Measurements from ENCODE around the gene UQCRC1. TPM values are rescaled to one million over a fixed set of nuclear protein-coding genes. Genes with fewer than 3 reads are reported as not detected.
A peak's percentile ranks its signal among the peaks of the same experiment; 100 is the strongest.

Gene UQCRC1
- total RNA-seq, 1 experiment from 2014 or later = 323 TPM

DNA sequence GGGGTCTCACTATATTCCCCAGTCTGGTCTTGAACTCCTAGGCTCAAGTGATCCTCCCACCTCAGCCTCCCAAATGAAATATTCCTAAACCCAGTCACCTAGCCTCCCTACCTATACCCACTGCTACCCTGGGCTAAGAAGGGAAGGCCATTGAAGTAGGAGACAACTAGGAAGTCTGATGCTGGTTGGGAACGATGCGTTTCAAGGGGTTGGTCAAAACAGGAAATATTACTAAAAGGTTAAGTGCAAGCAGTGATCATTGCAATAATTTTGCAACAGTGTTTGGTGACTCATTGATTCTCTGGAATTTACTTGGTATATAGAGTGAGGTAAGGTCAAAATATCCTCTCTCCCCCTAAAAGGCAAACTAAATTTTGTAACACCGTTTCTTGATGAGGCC lies 4.6 kb upstream of the UQCRC1 start:
- peaks cover 3% of the 10 kb centered on the region; the same call in 1 of the 2 replicates for H3K4me1 Mint-ChIP-seq
- POLR2A ChIA-PET = interaction anchor here (0.6 kb wide), 1 partner anchor 501 kb away, joined by 3 read pairs; no protein-coding TSS in a partner anchor
- DNase-seq (ENCODE audit: low spot score) (no peak), ATAC-seq (no peak)
- no peak overlapping the region for H3K4me3 Mint-ChIP-seq
- H3K9me3 Mint-ChIP-seq = peaks cover 17% of the 10 kb centered on the region
- TF ChIP-seq GABPB1 (CRISPR knock-in tag; IDR thresholded peaks at IDR 0.05) = 0 out of 2 replicates have a peak, but pooled peaks have one; percentile 26
- TF ChIP-seq TEAD1 (CRISPR knock-in tag; IDR thresholded peaks at IDR 0.05) = no peak
- peaks cover 25% of the 10 kb centered on the region for H3K36me3 Mint-ChIP-seq
- CTCF ChIA-PET = interaction anchor here (0.7 to 1.7 kb wide), 2 partner anchors 22 to 57 kb away, joined by 4 to 6 read pairs; partner anchors contain the start of genes PFKFB4 and SLC26A6
- H3K27me3 Mint-ChIP-seq (ENCODE audit: low read depth) = peaks cover 7% of the 10 kb centered on the region
- no peak overlapping the region for H3K27ac Mint-ChIP-seq

DNA sequence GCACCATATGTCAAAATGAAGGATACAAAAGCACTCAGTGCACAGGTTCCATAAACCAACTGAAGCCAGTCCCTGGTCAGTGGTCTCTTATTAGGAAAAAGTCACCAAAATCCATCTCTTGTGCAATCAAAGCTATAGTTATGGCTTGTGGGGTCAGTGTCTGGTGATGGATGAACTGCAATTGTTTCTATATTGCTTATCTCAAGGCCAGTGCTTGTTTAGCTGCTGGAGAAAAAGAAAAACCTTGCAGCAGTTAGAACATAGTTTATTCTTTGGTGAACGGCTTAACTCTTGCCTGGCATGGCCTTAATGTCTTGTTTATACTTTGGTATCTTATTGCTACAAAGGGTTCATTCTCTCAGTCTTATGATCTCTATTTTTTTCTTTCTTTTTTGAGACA lies 2.9 kb upstream of the UQCRC1 start:
- ChIA-PET POLR2A (no interaction called here), CTCF (interaction anchor here (1.7 kb wide), 1 partner anchor 23 kb away, joined by 6 read pairs; the partner anchor contains the start of gene SLC26A6)
- DNase-seq (ENCODE audit: low spot score) (no peak), ATAC-seq (no peak)
- Mint-ChIP-seq H3K27ac (peak overlapping the region; percentile 52; the same call in 1 of the 2 replicates), H3K9me3 (peaks cover 5% of the 10 kb centered on the region), H3K27me3 (ENCODE audit: low read depth) (peaks cover 3% of the 10 kb centered on the region), H3K36me3 (peaks cover 22% of the 10 kb centered on the region), H3K4me3 (no peak overlapping the region), H3K4me1 (peaks cover 11% of the 10 kb centered on the region)
- TF ChIP-seq RORB (CRISPR knock-in tag; IDR thresholded peaks at IDR 0.05) = no peak
- TF ChIP-seq, protein P1, sequence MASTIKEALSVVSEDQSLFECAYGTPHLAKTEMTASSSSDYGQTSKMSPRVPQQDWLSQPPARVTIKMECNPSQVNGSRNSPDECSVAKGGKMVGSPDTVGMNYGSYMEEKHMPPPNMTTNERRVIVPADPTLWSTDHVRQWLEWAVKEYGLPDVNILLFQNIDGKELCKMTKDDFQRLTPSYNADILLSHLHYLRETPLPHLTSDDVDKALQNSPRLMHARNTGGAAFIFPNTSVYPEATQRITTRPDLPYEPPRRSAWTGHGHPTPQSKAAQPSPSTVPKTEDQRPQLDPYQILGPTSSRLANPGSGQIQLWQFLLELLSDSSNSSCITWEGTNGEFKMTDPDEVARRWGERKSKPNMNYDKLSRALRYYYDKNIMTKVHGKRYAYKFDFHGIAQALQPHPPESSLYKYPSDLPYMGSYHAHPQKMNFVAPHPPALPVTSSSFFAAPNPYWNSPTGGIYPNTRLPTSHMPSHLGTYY (CRISPR knock-in tag; IDR thresholded peaks at IDR 0.05) = no peak
- TF ChIP-seq ZNF317 (CRISPR knock-in tag; IDR thresholded peaks at IDR 0.05; ENCODE audit: borderline replicate concordance, low read depth) = no peak
- TF ChIP-seq, protein P2, sequence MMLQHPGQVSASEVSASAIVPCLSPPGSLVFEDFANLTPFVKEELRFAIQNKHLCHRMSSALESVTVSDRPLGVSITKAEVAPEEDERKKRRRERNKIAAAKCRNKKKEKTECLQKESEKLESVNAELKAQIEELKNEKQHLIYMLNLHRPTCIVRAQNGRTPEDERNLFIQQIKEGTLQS (CRISPR knock-in tag; conservative IDR thresholded peaks at IDR 0.05) = no peak
- no peak for TF ChIP-seq SMAD3 (CRISPR knock-in tag; IDR thresholded peaks at IDR 0.05; ENCODE audit: borderline replicate concordance)

DNA sequence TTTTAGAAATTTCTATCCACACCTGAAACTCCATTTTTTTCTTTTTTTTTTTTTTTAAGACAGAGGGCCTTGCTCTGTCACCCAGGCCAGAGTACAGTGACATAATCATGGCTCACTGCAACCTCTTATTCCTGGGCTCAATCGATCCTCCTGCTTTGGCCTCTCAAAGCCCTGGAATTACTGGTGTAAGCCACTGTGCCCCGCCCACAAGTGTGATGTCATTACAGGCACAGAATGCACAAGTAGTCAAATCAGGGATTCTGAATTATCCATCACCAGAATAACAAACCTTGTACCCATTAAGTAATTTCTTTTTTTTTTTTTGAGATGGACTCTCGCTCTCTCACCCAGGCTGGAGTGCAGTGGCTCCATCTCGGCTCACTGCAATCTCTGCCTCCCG lies 1.9 kb downstream of the UQCRC1 start:
- ChIA-PET CTCF (no interaction called here), POLR2A (no interaction called here)
- DNase-seq (ENCODE audit: low spot score) = no peak
- TF ChIP-seq, protein P3, sequence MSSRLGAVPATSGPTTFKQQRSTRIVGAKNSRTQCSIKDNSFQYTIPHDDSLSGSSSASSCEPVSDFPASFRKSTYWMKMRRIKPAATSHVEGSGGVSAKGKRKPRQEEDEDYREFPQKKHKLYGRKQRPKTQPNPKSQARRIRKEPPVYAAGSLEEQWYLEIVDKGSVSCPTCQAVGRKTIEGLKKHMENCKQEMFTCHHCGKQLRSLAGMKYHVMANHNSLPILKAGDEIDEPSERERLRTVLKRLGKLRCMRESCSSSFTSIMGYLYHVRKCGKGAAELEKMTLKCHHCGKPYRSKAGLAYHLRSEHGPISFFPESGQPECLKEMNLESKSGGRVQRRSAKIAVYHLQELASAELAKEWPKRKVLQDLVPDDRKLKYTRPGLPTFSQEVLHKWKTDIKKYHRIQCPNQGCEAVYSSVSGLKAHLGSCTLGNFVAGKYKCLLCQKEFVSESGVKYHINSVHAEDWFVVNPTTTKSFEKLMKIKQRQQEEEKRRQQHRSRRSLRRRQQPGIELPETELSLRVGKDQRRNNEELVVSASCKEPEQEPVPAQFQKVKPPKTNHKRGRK (CRISPR knock-in tag; IDR thresholded peaks at IDR 0.05; ENCODE audit: borderline replicate concordance) = no peak
- no peak for TF ChIP-seq PRRX2 (CRISPR knock-in tag; IDR thresholded peaks at IDR 0.05)
- Mint-ChIP-seq H3K4me3 (peak overlapping the region; percentile 95; the same call in 1 of the 2 replicates), H3K27ac (no peak overlapping the region), H3K4me1 (peaks cover 11% of the 10 kb centered on the region), H3K27me3 (ENCODE audit: low read depth) (no peaks in the 10 kb centered on the region), H3K36me3 (peaks cover 54% of the 10 kb centered on the region), H3K9me3 (no peaks in the 10 kb centered on the region)
- ATAC-seq = no peak

DNA sequence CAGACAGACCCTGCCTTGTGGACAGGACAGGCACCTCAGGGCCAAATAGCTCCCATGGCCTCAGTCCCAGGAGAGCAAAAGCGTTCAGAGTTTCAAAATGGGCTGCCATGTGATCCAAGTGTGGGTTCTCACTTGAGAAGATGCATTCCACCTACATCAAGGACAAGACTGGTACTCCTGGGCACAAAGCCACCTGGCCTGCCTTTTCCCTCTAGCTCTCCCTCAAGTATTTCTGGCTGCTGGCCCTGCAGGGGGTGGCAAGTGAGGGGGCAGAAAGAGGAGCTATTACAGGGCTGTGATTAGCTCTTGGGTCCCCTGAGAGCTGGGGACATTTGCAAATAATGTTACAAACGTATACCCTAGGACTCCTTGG lies 7.8 kb downstream of the UQCRC1 start:
- TF ChIP-seq, protein P4, sequence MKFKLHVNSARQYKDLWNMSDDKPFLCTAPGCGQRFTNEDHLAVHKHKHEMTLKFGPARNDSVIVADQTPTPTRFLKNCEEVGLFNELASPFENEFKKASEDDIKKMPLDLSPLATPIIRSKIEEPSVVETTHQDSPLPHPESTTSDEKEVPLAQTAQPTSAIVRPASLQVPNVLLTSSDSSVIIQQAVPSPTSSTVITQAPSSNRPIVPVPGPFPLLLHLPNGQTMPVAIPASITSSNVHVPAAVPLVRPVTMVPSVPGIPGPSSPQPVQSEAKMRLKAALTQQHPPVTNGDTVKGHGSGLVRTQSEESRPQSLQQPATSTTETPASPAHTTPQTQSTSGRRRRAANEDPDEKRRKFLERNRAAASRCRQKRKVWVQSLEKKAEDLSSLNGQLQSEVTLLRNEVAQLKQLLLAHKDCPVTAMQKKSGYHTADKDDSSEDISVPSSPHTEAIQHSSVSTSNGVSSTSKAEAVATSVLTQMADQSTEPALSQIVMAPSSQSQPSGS (CRISPR knock-in tag; IDR thresholded peaks at IDR 0.05; ENCODE audit: borderline replicate concordance, low read depth) = no peak
- TF ChIP-seq ZNF263 (CRISPR knock-in tag; IDR thresholded peaks at IDR 0.05; ENCODE audit: low read depth) (no peak), NR2C2 (CRISPR knock-in tag; IDR thresholded peaks at IDR 0.05) (no peak), JAZF1 (CRISPR knock-in tag; IDR thresholded peaks at IDR 0.05) (no peak), ZNF396 (CRISPR knock-in tag; IDR thresholded peaks at IDR 0.05; ENCODE audit: borderline replicate concordance) (no peak), NFATC4 (CRISPR knock-in tag; IDR thresholded peaks at IDR 0.05) (no peak)
- TF ChIP-seq, protein P5, sequence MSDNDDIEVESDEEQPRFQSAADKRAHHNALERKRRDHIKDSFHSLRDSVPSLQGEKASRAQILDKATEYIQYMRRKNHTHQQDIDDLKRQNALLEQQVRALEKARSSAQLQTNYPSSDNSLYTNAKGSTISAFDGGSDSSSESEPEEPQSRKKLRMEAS (CRISPR knock-in tag; IDR thresholded peaks at IDR 0.05) = no peak
- TF ChIP-seq, protein P6, sequence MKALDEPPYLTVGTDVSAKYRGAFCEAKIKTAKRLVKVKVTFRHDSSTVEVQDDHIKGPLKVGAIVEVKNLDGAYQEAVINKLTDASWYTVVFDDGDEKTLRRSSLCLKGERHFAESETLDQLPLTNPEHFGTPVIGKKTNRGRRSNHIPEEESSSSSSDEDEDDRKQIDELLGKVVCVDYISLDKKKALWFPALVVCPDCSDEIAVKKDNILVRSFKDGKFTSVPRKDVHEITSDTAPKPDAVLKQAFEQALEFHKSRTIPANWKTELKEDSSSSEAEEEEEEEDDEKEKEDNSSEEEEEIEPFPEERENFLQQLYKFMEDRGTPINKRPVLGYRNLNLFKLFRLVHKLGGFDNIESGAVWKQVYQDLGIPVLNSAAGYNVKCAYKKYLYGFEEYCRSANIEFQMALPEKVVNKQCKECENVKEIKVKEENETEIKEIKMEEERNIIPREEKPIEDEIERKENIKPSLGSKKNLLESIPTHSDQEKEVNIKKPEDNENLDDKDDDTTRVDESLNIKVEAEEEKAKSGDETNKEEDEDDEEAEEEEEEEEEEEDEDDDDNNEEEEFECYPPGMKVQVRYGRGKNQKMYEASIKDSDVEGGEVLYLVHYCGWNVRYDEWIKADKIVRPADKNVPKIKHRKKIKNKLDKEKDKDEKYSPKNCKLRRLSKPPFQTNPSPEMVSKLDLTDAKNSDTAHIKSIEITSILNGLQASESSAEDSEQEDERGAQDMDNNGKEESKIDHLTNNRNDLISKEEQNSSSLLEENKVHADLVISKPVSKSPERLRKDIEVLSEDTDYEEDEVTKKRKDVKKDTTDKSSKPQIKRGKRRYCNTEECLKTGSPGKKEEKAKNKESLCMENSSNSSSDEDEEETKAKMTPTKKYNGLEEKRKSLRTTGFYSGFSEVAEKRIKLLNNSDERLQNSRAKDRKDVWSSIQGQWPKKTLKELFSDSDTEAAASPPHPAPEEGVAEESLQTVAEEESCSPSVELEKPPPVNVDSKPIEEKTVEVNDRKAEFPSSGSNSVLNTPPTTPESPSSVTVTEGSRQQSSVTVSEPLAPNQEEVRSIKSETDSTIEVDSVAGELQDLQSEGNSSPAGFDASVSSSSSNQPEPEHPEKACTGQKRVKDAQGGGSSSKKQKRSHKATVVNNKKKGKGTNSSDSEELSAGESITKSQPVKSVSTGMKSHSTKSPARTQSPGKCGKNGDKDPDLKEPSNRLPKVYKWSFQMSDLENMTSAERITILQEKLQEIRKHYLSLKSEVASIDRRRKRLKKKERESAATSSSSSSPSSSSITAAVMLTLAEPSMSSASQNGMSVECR (CRISPR knock-in tag; IDR thresholded peaks at IDR 0.05; ENCODE audit: borderline replicate concordance) = no peak
- TF ChIP-seq, protein P7, sequence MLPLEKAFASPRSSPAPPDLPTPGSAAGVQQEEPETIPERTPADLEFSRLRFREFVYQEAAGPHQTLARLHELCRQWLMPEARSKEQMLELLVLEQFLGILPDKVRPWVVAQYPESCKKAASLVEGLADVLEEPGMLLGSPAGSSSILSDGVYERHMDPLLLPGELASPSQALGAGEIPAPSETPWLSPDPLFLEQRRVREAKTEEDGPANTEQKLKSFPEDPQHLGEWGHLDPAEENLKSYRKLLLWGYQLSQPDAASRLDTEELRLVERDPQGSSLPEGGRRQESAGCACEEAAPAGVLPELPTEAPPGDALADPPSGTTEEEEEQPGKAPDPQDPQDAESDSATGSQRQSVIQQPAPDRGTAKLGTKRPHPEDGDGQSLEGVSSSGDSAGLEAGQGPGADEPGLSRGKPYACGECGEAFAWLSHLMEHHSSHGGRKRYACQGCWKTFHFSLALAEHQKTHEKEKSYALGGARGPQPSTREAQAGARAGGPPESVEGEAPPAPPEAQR (CRISPR knock-in tag; IDR thresholded peaks at IDR 0.05) = no peak
- no peak overlapping the region for H3K27ac Mint-ChIP-seq
- H3K4me1 Mint-ChIP-seq = no peaks in the 10 kb centered on the region
- ATAC-seq (no peak), DNase-seq (ENCODE audit: low spot score) (no peak)
- no peaks in the 10 kb centered on the region for H3K27me3 Mint-ChIP-seq (ENCODE audit: low read depth)
- ChIA-PET CTCF (interaction anchor here (0.8 to 1.6 kb wide), 3 partner anchors 34 to 201 kb away, joined by 3 to 5 read pairs (median 3); partner anchors contain the start of gene SLC26A6), POLR2A (no interaction called here)
- no peak overlapping the region for H3K4me3 Mint-ChIP-seq
- peaks cover 81% of the 10 kb centered on the region for H3K36me3 Mint-ChIP-seq
- no peaks in the 10 kb centered on the region for H3K9me3 Mint-ChIP-seq

Measured in WTC11 (cell line).